Thyroid gland (tissue), 4 donors: ENCODE data around the gene PLEKHM3. TPM values are rescaled to one million over a fixed set of nuclear protein-coding genes. Genes with fewer than 3 reads are reported as not detected.

ENCODE experiments used
- DNase-seq, 2 donors: peaks; one replicate each; pipeline ENCODE4 v3.0.0-alpha.2; 2019
- H3K27ac ChIP-seq, 3 donors: fragments of 200-600 bp; sonication (generic); 1 replicate in 2 of 3; 2 replicates in 1 of 3; pipeline ENCODE4 v1.5.1; 2016 to 2019; ENCODE audit warnings: mild to moderate bottlenecking in 1 of 3, moderate library complexity in 1 of 3
- H3K27me3 ChIP-seq: fragments of 200-600 bp; sonication (generic); one replicate; pipeline ENCODE4 v1.5.1; 2019
- H3K36me3 ChIP-seq, 2 donors: fragments of 200-600 bp; sonication (generic); one replicate each; pipeline ENCODE4 v1.5.1; 2016 to 2019
- H3K4me1 ChIP-seq, 2 donors: fragments of 200-600 bp; sonication (generic); one replicate each; pipeline ENCODE4 v1.5.1; 2017 to 2019
- H3K4me3 ChIP-seq, 3 donors: fragments of 200-600 bp; sonication (generic); replicated peaks in 1 of 3; 1 replicate in 2 of 3; 2 replicates in 1 of 3; pipeline ENCODE4 v1.5.1; 2016; ENCODE audit warnings: mild to moderate bottlenecking in 1 of 3
- H3K9me3 ChIP-seq: fragments of 200-600 bp; sonication (generic); one replicate; pipeline ENCODE4 v1.5.1; 2017
- CTCF ChIP-seq, 6 experiments: fragments of 200-600 bp in 3 of 6; fragments of 450-650 bp in 3 of 6; sonication (generic) in 3 of 6; IDR thresholded peaks; one replicate each; pipeline ENCODE4 v1.5.1; 2016 to 2019; ENCODE audit warnings: antibody characterized with exemption in 6 of 6, mild to moderate bottlenecking in 2 of 6, inconsistent platforms in 1 of 6, moderate library complexity in 1 of 6
- POLR2A ChIP-seq, 2 donors: fragments of 450-650 bp; IDR thresholded peaks; one replicate each; pipeline ENCODE4 v1.6.1; 2017; ENCODE audit warnings: antibody characterized with exemption in 2 of 2, mild to moderate bottlenecking in 2 of 2, moderate library complexity in 1 of 2
- WGBS, 2 donors: methylation state at CpG; one replicate each; pipeline ENCODE4 v1.1.5; 2017; 5-methylcytosine and 5-hydroxymethylcytosine counted together
- intact Hi-C: fragments of 100-400 bp; cut with DNase I; formaldehyde crosslinking; loops from one replicate; pipeline ENCODE4 v1.15.1; 2023
- total RNA-seq, 4 donors: library from RNA; depleted of rRNA; stranded (reverse); fragments of >200 nt; gene quantifications; one replicate each; pipeline ENCODE4 v1.2.3, GENCODE V29; 2016

PLEKHM3 gene
- total RNA-seq, 4 donors from 2014 or later, result 42.2 to 53.0 (median 44.5) TPM

- 90 to 91% methylated on average over 4 of the region's 4 CpGs for WGBS, 2 donors
- Histone ChIP-seq H3K9me3 (no peaks in the 10 kb centered on the region), H3K4me3 (no peak overlapping the region), H3K36me3 (no peaks in the 10 kb centered on the region), H3K27me3 (no peaks in the 10 kb centered on the region), H3K4me1 (peaks cover 53 to 73% of the 10 kb centered on the region in 2 donors), H3K27ac (peak overlapping the region in 1 of 3 donors; percentile 2)
- TF ChIP-seq POLR2A (IDR thresholded peaks at IDR 0.05) (no peak), CTCF (IDR thresholded peaks at IDR 0.05) (no peak)
- intact Hi-C loops, result no loop called here
- DNase-seq, result no peak
These were observed 89.3 kb downstream of the PLEKHM3 start for GRCh38 chr2:207935991-207936370.

- 80 to 87% methylated on average over 7 of the region's 7 CpGs for WGBS, 2 donors
- no peak for DNase-seq
- Histone ChIP-seq H3K4me3 (no peak overlapping the region), H3K4me1 (peaks cover 53 to 73% of the 10 kb centered on the region in 2 donors), H3K9me3 (no peaks in the 10 kb centered on the region), H3K36me3 (no peaks in the 10 kb centered on the region), H3K27ac (peak overlapping the region in 2 of 3 donors; percentile 2 to 13), H3K27me3 (no peaks in the 10 kb centered on the region)
- TF ChIP-seq CTCF (IDR thresholded peaks at IDR 0.05) (no peak), POLR2A (IDR thresholded peaks at IDR 0.05) (no peak)
- intact Hi-C loops, result no loop called here
These were observed 90.0 kb downstream of the PLEKHM3 start for GRCh38 chr2:207935121-207935990.

DNA sequence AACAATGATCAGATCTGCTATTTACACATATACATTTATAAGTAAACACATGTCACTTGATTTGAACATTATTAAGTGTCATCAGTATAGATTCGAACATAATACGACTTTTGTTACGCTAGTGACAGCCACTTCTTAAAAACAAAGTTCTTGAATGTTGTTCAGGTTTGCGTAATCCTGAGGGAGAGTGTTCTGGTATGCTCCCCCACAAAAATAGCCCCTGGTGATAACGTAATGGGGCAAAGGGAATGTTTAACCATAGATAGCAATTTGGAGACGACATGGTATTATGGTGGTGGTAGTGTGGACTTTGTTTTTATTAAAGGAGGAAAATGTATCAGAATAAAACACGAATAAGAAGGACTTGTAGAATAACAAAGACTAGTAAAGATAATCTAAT, 90.6 kb downstream of the PLEKHM3 start:
- TF ChIP-seq POLR2A (IDR thresholded peaks at IDR 0.05), result no peak
- TF ChIP-seq CTCF (IDR thresholded peaks at IDR 0.05), result no peak
- peak overlapping the region in 1 of 3 donors; percentile 68 for H3K27ac ChIP-seq
- H3K4me1 ChIP-seq, result peaks cover 51 to 70% of the 10 kb centered on the region in 2 donors
- no peaks in the 10 kb centered on the region for H3K36me3 ChIP-seq
- no peaks in the 10 kb centered on the region for H3K27me3 ChIP-seq
- H3K9me3 ChIP-seq, result no peaks in the 10 kb centered on the region
- H3K4me3 ChIP-seq, result no peak overlapping the region
- WGBS, 2 donors, result 89 to 90% methylated on average over 7 of the region's 7 CpGs
- no peak for DNase-seq
- intact Hi-C loops, result no loop called here

GRCh38 chr2:207933396-207934065, 91.8 kb downstream of the PLEKHM3 start:
- intact Hi-C loops, result no loop called here
- 50 to 60% methylated on average over 9 of the region's 9 CpGs for WGBS, 2 donors
- TF ChIP-seq CTCF (IDR thresholded peaks at IDR 0.05) (no peak), POLR2A (IDR thresholded peaks at IDR 0.05) (no peak)
- Histone ChIP-seq H3K4me1 (peaks cover 39 to 59% of the 10 kb centered on the region in 2 donors), H3K36me3 (no peaks in the 10 kb centered on the region), H3K27me3 (no peaks in the 10 kb centered on the region), H3K4me3 (no peak overlapping the region), H3K27ac (peak overlapping the region; percentile 64 to 72 (median 68)), H3K9me3 (no peaks in the 10 kb centered on the region)
- DNase-seq, result peak; percentile 61 to 64

DNA sequence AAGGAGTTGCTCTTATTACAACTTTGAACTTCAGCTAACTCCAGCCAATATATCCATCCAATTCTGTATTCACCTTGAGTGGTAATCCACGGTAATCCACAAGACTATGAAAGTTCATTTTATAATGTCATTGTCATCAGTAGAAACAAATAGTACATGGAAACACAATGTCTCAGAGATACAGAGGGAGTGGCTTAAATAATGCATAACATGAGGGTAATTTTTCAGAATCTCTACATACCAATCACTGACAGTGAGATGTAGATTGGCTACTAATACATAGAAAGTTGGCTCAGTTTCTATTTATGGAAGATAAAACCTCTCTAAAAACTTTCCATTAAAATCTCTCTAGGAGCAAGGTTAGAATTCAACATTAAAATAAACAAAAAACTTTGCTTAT, 93.2 kb downstream of the PLEKHM3 start:
- TF ChIP-seq POLR2A (IDR thresholded peaks at IDR 0.05) (no peak), CTCF (IDR thresholded peaks at IDR 0.05) (no peak)
- no peaks in the 10 kb centered on the region for H3K9me3 ChIP-seq
- intact Hi-C loops, result no loop called here

More for the DNA sequence above, 93.2 kb downstream of the PLEKHM3 start:
- no peak for DNase-seq
- Histone ChIP-seq H3K27ac (peak overlapping the region; percentile 23 to 64 (median 31)), H3K4me3 (no peak overlapping the region), H3K4me1 (peaks cover 33 to 49% of the 10 kb centered on the region in 2 donors), H3K36me3 (no peaks in the 10 kb centered on the region), H3K27me3 (no peaks in the 10 kb centered on the region)
- 76 to 89% methylated on average over 1 of the region's 1 CpG for WGBS, 2 donors
